ENCODE results near the gene FCN2. TPM values are rescaled to one million over a fixed set of nuclear protein-coding genes. Genes with fewer than 3 reads are reported as not detected.

FCN2 gene
- total and polyA plus RNA-seq, 9 of the 15 experiments (the other 6 are each of a cell fraction or from before 2014, with no cell fraction given): not detected

GRCh38 chr9:134830926-134831720 lies 49.5 kb upstream of the FCN2 start (continued):
- TF ChIP-seq HDAC8 (tag; IDR thresholded peaks at IDR 0.05): no peak
- no peak for TF ChIP-seq ATF2 (CRISPR knock-in tag; IDR thresholded peaks at IDR 0.05)
- no peak for TF ChIP-seq HNRNPL (IDR thresholded peaks at IDR 0.05; ENCODE audit: low read depth, low read length)

GRCh38 chr9:134832471-134832870 lies 48.1 kb upstream of the FCN2 start:
- Histone ChIP-seq H3K36me3 (ENCODE audit: control insufficient read depth, insufficient read depth, low read length) (no peaks in the 10 kb centered on the region), H3K9me3 (replicated peaks; ENCODE audit: control insufficient read depth, insufficient read depth, low read depth, low read length) (no peaks in the 10 kb centered on the region), H3K9me1 (ENCODE audit: control insufficient read depth, insufficient read depth, low read length) (no peaks in the 10 kb centered on the region), H3K27me3 (ENCODE audit: control insufficient read depth in 2 of 2, insufficient read depth in 2 of 2, low read length in 2 of 2) (peaks cover 3 to 71% of the 10 kb centered on the region in 2 experiments; a peak in 4 of 5 replicates), H3K27ac (ENCODE audit: extremely low read depth, low read depth, low read length) (no peak overlapping the region), H3K9ac (ENCODE audit: insufficient read depth in 1 of 2, low read depth in 2 of 2, low read length in 2 of 2) (no peak overlapping the region), H3K4me1 (replicated peaks in 1 of 2; ENCODE audit: control insufficient read depth in 2 of 2, insufficient read depth in 2 of 2, low read length in 2 of 2) (no peaks in the 10 kb centered on the region; a peak in 1 of 5 replicates), H2AFZ (ENCODE audit: low read depth, low read length) (no peak overlapping the region), H3K79me2 (ENCODE audit: control insufficient read depth, insufficient read depth, low read length) (no peaks in the 10 kb centered on the region), H3K4me2 (ENCODE audit: insufficient read depth, low read length) (no peak overlapping the region), H4K20me1 (replicated peaks; ENCODE audit: control insufficient read depth, insufficient read depth, low read length) (peaks cover 1% of the 10 kb centered on the region; the same call in 1 of the 2 replicates), H3K4me3 (no peak overlapping the region)
- intact Hi-C loops (cut with micrococcal nuclease): no loop called here
- CTCF ChIA-PET (ENCODE audit: low intra/inter-chr PET ratio): no interaction called here
- WGBS (ENCODE audit: insufficient coverage, low coverage, missing lambda C conversion rate): 0% methylated on average over 19 of the region's 19 CpGs
- no peak for DNase-seq (ENCODE audit: extremely low read depth in 1 of 4, low spot score in 3 of 4)
- no peak for ATAC-seq
- no TSS peak for BruUV-seq (replicated peaks)
- FAIRE-seq: no peak
- POLR2A ChIA-PET: interaction anchor here (0.7 kb wide), 1 partner anchor 9 kb away, joined by 3 read pairs; no protein-coding TSS in a partner anchor
- in situ Hi-C loops (cut with MboI): no loop called here
- TF ChIP-seq HCFC1 (IDR thresholded peaks at IDR 0.05; ENCODE audit: low read depth, low read length): no peak
- no peak for TF ChIP-seq SMAD4 (CRISPR knock-in tag; conservative IDR thresholded peaks at IDR 0.05)
- no peak for TF ChIP-seq ZNF318 (IDR thresholded peaks at IDR 0.05; ENCODE audit: borderline replicate concordance in 1 of 2, low read depth in 1 of 2)
- no peak for TF ChIP-seq KDM2B (CRISPR knock-in tag; IDR thresholded peaks at IDR 0.05)
- no peak for TF ChIP-seq TRIM24 (IDR thresholded peaks at IDR 0.05)
- TF ChIP-seq U2AF2 (optimal IDR thresholded peaks at IDR 0.05; ENCODE audit: low read depth, low read length): no peak
- TF ChIP-seq ZNF764 (CRISPR knock-in tag; IDR thresholded peaks at IDR 0.05; ENCODE audit: low read depth): no peak
- TF ChIP-seq ZNF384 (IDR thresholded peaks at IDR 0.05; ENCODE audit: low read depth, low read length): no peak

All from K562 (cell line).